C4-2B (cell line): ENCODE results near the gene JAK1.

Experiments used
- ZFX ChIP-seq: fragments of 450-650 bp; IDR thresholded peaks from 2 replicates; pipeline ENCODE4 v1.6.1; 2017
- TF ChIP-seq, protein P1 (sequence below): fragments of 450-650 bp; conservative IDR thresholded peaks from 2 replicates; pipeline ENCODE4 v1.5.1; 2017; ENCODE audit warnings: mild to moderate bottlenecking

DNA sequence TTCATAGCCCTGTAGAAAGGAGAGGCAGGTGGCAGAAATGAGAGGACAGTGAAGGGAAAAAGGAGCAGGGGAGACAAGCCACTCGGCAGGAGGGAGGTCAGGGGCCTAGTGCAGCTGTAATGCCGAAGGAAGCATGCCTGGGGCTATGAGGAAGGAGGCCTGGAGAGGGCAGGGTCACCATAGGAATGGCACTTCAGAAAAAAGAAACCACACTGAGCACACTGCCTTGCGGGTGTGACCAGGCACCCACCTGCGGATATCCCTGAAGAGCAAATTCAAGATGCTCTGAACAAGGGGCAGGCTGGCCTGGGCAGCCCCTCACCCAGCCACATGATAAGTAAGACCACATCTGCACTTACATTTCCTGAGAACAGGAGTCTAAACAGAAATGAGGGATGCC, 104.7 kb downstream of the JAK1 start:
- TF ChIP-seq, protein P1, sequence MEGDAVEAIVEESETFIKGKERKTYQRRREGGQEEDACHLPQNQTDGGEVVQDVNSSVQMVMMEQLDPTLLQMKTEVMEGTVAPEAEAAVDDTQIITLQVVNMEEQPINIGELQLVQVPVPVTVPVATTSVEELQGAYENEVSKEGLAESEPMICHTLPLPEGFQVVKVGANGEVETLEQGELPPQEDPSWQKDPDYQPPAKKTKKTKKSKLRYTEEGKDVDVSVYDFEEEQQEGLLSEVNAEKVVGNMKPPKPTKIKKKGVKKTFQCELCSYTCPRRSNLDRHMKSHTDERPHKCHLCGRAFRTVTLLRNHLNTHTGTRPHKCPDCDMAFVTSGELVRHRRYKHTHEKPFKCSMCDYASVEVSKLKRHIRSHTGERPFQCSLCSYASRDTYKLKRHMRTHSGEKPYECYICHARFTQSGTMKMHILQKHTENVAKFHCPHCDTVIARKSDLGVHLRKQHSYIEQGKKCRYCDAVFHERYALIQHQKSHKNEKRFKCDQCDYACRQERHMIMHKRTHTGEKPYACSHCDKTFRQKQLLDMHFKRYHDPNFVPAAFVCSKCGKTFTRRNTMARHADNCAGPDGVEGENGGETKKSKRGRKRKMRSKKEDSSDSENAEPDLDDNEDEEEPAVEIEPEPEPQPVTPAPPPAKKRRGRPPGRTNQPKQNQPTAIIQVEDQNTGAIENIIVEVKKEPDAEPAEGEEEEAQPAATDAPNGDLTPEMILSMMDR: no peak
- TF ChIP-seq ZFX: no peak
